Stimulated activated effector memory CD8-positive, alpha-beta T cell treated with anti-CD3 and anti-CD28 coated beads, Interleukin-12 subunit alpha, Interleukin-12 subunit beta, amount 100 ng/mL, for 72 hours (primary cell): ENCODE data around the gene TMC4.
A peak's percentile ranks its signal among the peaks of the same experiment; 100 is the strongest.

ENCODE experiments used
- ATAC-seq: fragments of 150-1000 bp; cut with Tn5 transposase; 2 replicates; pipeline ENCODE4 v1.10.0; 2021
- DNase-seq, 2 donors: peaks; one replicate each; pipeline ENCODE4 v3.0.0; 2021 to 2022; ENCODE audit warnings: low spot score in 2 of 2
- H3K27ac Mint-ChIP-seq: one replicate; pipeline ENCODE4 v1.8.0; 2022; ENCODE audit warnings: mild to moderate bottlenecking, mixed read lengths
- H3K36me3 Mint-ChIP-seq: one replicate; pipeline ENCODE4 v1.8.0; 2022; ENCODE audit warnings: mild to moderate bottlenecking, mixed read lengths
- H3K4me1 Mint-ChIP-seq: one replicate; pipeline ENCODE4 v1.8.0; 2022; ENCODE audit warnings: mixed read lengths
- H3K4me3 Mint-ChIP-seq: one replicate; pipeline ENCODE4 v1.8.0; 2022; ENCODE audit warnings: mild to moderate bottlenecking, mixed read lengths
- H3K9me3 Mint-ChIP-seq: one replicate; pipeline ENCODE4 v1.8.0; 2022; ENCODE audit warnings: mixed read lengths

Gene TMC4

DNA sequence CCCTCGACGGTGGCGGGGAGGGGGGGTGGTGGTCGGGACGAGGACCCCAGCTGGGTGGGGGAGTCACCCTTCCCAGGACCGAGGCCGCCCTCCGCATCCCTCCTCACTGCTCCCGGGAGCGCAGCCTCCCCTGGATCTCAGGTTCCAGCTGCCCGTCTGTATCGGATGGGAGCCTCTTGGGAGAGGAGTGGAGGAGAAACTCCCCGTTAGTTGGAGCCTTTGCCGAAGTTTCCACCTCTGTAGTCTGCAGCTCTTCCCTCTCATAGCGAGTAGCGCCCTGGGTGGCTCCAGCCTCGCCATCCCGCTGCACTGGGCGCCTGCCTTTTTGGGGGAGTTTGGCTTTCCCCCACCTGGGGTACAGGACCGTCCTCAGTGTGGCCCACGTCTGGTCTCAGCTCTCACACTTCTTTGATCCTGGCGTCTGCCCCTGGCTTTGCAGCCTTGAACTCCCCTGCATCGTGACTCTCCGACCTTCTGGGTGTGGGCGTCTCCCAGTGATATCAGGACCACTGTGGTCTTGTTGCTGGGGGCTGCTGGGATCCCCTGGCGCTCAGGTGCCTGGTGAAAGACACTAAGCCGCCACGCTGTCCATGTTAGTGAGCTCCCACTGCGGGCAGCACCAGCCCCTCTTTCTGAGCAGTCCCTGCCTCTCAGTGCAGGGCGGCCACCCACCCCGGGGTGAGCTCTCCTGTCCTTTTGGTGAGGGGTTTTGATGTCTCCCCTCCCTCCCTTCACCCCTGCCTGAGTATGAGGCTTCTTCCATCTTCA lies 34.3 kb downstream of the TMC4 start:
- ATAC-seq: no peak
- peak; percentile 17 to 69 for DNase-seq
- peaks cover 57% of the 10 kb centered on the region for H3K4me1 Mint-ChIP-seq
- no peaks in the 10 kb centered on the region for H3K9me3 Mint-ChIP-seq
- peak overlapping the region; percentile 99 for H3K27ac Mint-ChIP-seq
- H3K4me3 Mint-ChIP-seq: peak overlapping the region; percentile 98
- peaks cover 50% of the 10 kb centered on the region for H3K36me3 Mint-ChIP-seq

DNA sequence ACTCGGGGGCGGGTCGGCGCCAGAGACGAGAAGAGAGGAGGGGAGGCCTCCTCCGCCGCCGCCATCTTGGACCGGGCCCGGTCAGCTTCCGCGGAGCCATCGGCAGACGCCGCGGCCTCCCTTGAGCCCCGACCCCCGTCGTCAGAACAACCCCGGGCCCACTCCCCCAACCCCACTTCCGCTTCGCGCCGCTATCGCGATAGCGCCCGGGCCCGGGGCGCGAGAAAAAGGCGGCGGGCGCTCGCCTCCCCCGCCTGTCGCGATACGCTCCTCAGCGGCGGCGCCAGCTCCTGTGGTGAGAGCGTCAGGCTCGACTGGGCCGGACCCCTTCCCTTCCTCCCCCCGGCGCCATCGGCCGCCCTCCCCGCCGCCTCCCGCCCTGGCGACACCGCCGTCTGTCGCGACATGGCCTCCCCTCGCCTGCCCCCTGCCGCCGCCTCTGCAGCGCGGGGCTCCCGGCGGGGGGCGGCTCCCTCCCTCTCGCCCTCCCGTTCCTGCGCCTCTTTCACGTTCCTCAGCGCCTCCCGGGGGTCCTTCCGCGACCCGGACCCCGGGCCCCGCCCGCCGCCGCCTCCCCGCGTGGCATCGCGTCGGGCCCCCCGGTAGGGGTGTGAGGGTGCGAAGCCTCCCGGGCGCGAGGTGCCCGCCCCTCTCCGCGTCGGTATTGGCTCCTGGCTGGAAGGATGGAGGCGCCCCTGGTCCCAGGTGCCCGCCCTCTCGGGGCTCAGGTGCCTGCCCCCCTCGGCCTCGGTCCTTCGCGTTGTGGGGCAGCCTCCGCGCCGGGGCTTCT lies 35.1 kb downstream of the TMC4 start, which contains the start of gene CNOT3:
CNOT3 (plus strand) TSS at position 64 of the 790 bp plus-strand sequence. CDS start 5,217 bp downstream, outside the sequence.
- peak within 1 kb of the TSS; percentile 99 for H3K27ac Mint-ChIP-seq
- no peak for ATAC-seq
- H3K4me1 Mint-ChIP-seq: peaks cover 52% of the 10 kb centered on the region
- DNase-seq: peak in 1 of 2 donors; percentile 23
- no peaks in the 10 kb centered on the region for H3K9me3 Mint-ChIP-seq
- peak within 1 kb of the TSS; percentile 98 for H3K4me3 Mint-ChIP-seq
- H3K36me3 Mint-ChIP-seq: peaks cover 42% of the 10 kb centered on the region

DNA sequence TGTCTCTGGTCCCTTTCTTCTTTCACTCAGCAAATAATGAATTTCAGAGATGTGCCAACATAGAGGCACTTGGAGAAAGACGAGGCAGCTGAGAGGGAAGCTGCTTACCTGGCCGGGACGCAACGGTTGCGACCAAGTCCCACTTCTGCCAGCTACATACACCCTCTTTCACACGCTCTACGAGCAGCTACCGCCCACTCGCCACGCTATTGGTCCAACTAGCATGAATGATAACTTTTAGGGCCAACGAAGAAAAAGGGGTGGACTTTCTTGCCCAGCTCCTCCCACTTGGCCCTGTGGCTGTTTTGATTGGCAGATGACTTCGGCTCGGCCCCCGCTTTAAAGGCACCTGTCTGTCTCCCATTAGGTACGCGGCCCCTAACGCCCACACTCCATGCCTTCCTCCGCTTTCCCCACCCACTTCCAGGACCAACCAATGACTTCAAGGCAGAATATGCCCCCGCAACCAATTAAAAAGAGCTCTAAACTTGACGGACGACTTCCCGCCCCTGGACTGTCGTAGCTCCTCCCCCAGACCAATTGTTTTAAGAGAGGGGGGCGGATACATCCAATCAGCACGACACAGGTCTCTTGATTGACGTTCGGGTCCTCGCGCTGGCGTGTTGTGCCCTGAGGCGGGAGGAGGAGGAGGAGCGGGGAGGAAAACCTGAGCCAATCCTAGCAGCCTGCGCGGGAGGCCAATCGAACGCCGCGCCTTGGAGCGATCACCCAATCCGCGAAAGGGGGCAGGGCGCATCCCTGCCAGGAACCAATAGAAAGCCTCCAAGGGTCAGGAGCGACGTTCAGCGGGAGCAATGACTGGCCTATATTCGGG lies 35.9 kb downstream of the TMC4 start:
- peaks cover 34% of the 10 kb centered on the region for H3K36me3 Mint-ChIP-seq
- no peaks in the 10 kb centered on the region for H3K9me3 Mint-ChIP-seq
- peak overlapping the region; percentile 98 for H3K4me3 Mint-ChIP-seq
- ATAC-seq (peak; percentile 89), DNase-seq (peak; percentile 92 to 98)
- H3K27ac Mint-ChIP-seq: peak overlapping the region; percentile 99
- H3K4me1 Mint-ChIP-seq: peaks cover 49% of the 10 kb centered on the region

DNA sequence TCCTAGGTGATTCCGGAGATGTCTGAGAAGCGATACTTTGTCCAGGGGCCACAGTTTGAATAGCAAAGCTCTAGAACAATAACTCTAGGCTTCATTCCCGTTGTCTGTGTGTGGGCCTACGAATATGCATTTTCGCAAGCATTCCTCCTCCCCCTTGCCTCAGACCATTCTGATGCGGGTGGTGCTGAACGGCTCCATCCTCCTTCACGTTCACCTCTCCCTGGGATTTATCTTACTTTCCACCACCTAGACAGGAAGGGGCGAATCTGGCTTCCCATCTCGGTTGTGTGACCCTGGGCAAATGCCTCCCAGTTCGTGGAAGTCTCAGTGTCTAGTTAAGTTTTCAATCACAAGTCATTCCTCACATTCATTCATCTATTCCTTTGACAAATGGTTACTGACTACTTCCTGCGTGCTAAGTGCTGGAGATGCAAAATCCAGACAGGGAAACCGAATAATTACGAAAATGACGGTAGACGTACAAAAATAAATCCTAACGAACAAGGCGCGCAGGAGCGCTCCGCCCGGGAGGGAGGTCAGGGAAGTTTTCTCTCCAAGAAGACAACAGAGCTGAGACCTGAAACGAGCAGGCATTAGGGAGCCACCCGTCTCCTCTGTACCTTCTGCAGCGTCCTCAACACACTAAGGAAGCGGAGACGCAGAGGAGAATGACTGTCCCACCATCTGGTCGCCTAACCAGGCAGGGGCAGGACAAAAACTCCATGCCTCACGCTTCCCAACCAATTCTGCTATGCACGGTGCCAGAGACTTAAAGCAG lies 36.7 kb downstream of the TMC4 start:
- Mint-ChIP-seq H3K27ac (peak overlapping the region; percentile 99), H3K4me1 (peaks cover 43% of the 10 kb centered on the region), H3K4me3 (peak overlapping the region; percentile 98), H3K36me3 (peaks cover 33% of the 10 kb centered on the region), H3K9me3 (no peaks in the 10 kb centered on the region)
- DNase-seq (no peak), ATAC-seq (no peak)

DNA sequence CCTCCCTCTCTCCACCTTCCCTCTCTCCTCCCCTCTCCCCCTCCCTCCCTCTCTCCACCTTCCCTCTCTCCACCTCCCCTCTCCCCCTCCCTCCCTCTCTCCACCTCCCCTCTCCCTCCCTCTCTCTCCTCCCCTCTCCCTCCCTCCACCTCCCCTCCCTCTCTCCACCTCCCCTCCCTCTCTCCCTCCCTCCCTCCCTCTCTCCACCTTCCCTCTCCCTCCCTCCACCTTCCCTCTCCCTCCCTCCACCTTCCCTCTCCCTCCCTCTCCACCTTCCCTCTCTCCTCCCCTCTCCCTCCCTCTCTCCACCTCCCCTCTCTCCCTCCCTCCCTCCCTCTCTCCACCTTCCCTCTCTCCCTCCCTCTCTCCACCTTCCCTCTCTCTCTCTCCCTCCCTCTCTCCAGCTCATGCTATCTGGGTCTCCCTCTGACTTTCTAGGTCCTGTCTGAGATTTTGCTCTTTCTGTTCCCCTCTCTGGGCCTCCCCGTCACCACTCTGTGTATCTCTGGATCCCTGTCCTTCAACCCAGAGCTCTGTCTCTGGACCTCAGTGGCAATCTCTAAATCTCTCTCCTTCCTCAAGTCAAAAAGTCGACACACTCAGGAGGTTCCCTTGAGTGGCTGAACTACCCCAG lies 38.9 kb downstream of the TMC4 start:
- no peaks in the 10 kb centered on the region for H3K9me3 Mint-ChIP-seq
- peaks cover 37% of the 10 kb centered on the region for H3K36me3 Mint-ChIP-seq
- H3K4me3 Mint-ChIP-seq: no peak overlapping the region
- ATAC-seq (no peak), DNase-seq (no peak)
- peaks cover 24% of the 10 kb centered on the region for H3K4me1 Mint-ChIP-seq
- peak overlapping the region; percentile 80 for H3K27ac Mint-ChIP-seq

DNA sequence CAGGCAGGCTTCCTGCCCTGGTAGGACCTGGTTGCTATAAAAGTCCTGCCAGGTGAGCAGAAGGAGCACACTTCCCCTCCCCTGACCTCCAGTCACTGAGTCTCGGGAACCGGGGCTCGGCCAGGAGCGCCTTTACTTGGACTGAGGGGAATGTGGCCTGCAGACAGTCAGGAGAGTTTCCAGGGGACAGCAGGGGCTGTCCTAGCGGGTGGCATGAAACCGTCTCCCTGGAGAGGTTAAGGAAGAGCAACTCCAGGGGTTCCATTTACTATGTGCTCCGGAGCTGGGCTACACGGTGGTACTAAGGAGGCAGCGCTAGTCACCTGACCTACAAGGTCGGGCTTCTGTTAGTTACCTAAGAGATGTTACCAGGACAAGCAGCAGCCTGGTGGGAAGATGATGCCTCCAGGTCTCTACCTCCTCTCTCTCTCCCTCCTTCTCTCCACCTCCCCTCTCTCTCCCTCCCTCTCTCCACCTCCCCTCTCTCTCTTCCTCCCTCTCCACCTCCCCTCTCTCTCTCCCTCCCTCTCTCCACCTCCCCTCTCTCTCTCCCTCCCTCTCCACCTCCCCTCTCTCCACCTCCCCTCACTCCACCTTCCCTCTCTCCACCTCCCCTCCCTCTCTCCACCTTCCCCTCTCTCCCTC lies 39.5 kb downstream of the TMC4 start:
- Mint-ChIP-seq H3K36me3 (peaks cover 37% of the 10 kb centered on the region), H3K27ac (no peak overlapping the region), H3K4me3 (no peak overlapping the region), H3K9me3 (no peaks in the 10 kb centered on the region), H3K4me1 (peaks cover 17% of the 10 kb centered on the region)
- ATAC-seq (no peak), DNase-seq (no peak)

DNA sequence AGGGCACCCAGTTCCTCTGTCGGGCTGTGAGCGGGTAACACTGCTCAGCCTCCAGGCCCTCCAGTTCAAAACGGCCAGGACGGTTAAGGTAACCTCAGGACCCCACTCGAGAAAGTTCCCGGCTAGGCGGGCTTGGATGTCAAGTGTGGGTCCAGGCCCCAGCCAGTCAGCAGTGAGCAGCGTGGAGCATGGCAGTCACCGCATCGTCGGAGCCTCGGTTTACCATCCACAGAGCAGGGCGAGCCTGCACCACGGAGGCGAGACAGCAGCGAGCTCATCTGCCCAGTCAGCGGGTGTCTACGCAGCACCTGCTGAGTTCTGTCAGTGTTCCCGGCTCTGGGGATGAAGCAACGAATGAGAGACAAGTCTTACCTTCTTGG lies 43.4 kb downstream of the TMC4 start:
- Mint-ChIP-seq H3K9me3 (no peaks in the 10 kb centered on the region), H3K4me1 (peaks cover 6% of the 10 kb centered on the region), H3K27ac (no peak overlapping the region), H3K4me3 (no peak overlapping the region), H3K36me3 (peaks cover 63% of the 10 kb centered on the region)
- no peak for DNase-seq
- no peak for ATAC-seq

DNA sequence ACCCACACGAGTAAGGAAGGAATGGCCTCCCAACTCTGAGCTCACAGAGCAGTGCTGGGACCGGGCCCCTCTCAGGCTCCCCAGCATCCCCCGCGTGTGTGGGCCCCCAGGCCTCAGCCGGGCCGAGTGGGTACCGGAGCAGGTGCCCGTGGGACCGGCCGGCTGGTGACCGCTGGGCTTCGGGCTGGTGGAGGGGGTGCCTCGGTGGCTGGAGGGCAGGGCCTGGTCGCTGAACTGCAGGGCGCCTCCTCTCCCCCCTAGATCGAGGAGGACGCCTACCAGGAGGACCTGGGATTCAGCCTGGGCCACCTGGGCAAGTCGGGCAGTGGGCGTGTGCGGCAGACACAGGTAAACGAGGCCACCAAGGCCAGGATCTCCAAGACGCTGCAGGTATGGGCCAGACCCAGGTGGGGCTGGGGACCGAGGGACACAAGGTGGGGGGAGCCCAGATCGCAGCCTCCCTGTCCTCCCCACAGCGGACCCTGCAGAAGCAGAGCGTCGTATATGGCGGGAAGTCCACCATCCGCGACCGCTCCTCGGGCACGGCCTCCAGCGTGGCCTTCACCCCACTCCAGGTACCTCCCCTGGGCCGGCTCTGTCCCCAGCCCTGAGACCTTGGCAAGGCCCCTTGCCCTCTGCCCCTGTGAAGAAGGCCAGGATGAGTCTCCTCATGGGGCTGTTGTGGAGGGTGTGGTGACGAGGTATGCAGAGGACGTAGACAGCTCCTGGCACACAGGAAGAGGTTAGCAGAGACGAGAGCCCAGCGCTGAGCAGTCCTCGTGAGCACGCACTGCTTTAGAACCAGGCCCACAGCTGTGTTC lies 44.0 kb downstream of the TMC4 start:
- no peaks in the 10 kb centered on the region for H3K4me1 Mint-ChIP-seq
- DNase-seq (no peak), ATAC-seq (no peak)
- H3K9me3 Mint-ChIP-seq: no peaks in the 10 kb centered on the region
- H3K27ac Mint-ChIP-seq: no peak overlapping the region
- H3K4me3 Mint-ChIP-seq: no peak overlapping the region
- peaks cover 66% of the 10 kb centered on the region for H3K36me3 Mint-ChIP-seq

DNA sequence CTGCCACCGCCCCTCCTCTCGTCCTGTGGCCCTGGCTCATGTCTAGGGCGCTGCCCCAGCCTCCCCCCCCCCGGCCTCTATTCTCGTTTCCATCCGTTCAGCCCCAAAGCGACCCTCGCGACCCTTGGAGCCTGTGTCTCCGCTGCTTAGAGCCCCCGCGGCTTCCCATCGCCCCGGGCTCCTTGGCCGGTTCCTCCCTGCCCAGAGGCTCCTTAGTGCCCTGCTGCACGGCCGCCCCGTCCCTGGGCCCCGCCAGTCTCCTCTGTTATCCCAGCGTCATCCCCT lies 44.6 kb downstream of the TMC4 start:
- DNase-seq (no peak), ATAC-seq (no peak)
- peaks cover 73% of the 10 kb centered on the region for H3K36me3 Mint-ChIP-seq
- H3K4me3 Mint-ChIP-seq: no peak overlapping the region
- no peak overlapping the region for H3K27ac Mint-ChIP-seq
- no peaks in the 10 kb centered on the region for H3K9me3 Mint-ChIP-seq
- no peaks in the 10 kb centered on the region for H3K4me1 Mint-ChIP-seq

DNA sequence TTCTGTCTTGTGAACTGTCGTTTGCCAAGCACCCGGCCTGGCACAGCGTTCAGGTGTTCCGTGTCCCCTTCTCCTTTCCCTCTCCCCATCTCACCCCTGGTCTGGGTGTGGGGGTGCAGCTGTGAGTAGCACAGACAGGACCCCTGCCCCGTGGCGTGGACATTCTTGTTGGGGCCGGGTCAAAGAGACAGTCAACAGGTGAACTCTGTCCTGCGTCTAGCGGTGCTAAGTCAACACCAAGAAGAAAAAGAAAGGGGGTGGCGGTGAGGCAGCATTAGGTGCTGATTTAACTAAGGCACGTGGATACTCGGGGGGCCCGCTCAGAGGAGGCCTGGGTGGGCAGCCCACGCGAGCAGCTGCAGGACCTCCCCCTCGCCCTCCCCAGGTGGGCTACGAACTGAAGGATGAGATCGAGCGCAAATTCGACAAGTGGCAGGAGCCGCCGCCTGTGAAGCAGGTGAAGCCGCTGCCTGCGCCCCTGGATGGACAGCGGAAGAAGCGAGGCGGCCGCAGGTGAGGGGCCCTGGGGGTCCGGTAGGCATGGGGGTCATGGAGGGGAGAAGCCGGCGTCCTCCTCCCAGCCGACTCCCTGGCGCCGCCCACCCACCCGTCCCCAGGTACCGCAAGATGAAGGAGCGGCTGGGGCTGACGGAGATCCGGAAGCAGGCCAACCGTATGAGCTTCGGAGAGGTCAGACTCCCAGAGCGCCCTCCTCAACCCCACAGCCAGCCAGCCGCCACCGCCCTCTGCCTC lies 45.1 kb downstream of the TMC4 start:
- H3K27ac Mint-ChIP-seq: no peak overlapping the region
- no peaks in the 10 kb centered on the region for H3K4me1 Mint-ChIP-seq
- ATAC-seq (no peak), DNase-seq (no peak)
- H3K9me3 Mint-ChIP-seq: no peaks in the 10 kb centered on the region
- no peak overlapping the region for H3K4me3 Mint-ChIP-seq
- H3K36me3 Mint-ChIP-seq: peaks cover 78% of the 10 kb centered on the region

DNA sequence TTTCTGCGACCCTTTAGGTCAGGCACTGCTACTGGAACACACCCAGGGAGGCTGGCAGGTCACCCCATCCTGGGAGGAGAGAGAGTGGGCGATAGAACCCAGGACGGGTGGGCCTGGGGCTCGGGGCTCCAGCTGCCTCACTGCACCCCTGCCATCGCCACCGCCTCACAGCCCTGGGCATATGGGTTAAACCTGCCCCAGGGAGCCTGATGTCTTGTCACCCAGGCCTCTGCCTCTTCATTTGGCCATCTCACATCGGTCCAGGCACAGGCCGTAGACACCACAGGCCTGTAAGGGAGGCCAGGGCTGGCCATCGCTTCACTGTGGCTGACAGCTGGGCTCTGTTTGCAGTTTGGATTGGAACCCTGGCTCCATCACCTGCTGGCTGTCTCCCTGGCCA lies 47.2 kb downstream of the TMC4 start:
- no peak overlapping the region for H3K27ac Mint-ChIP-seq

DNA sequence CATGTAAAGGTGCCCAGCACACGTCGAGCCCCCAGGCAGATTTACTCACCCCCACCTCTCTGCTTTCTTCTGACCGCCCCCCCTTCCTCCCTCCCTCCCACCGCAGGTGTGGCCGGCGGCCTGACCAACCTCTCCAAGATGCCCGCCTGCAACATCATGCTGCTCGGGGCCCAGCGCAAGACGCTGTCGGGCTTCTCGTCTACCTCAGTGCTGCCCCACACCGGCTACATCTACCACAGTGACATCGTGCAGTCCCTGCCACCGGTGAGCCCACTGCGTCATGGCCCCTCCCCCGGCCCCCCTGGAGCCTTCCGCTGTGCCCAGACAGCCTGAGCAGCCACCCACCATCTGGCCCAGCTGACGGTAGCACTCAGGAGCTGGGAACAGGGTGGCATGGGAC lies 48.6 kb downstream of the TMC4 start:
- DNase-seq (no peak), ATAC-seq (no peak)
- H3K9me3 Mint-ChIP-seq: no peaks in the 10 kb centered on the region
- peaks cover 90% of the 10 kb centered on the region for H3K36me3 Mint-ChIP-seq
- H3K4me1 Mint-ChIP-seq: no peaks in the 10 kb centered on the region
- no peak overlapping the region for H3K4me3 Mint-ChIP-seq
- H3K27ac Mint-ChIP-seq: no peak overlapping the region

More for the DNA sequence above, 47.2 kb downstream of the TMC4 start:
- peaks cover 83% of the 10 kb centered on the region for H3K36me3 Mint-ChIP-seq
- no peak overlapping the region for H3K4me3 Mint-ChIP-seq
- H3K4me1 Mint-ChIP-seq: no peaks in the 10 kb centered on the region
- ATAC-seq (no peak), DNase-seq (no peak)
- no peaks in the 10 kb centered on the region for H3K9me3 Mint-ChIP-seq

DNA sequence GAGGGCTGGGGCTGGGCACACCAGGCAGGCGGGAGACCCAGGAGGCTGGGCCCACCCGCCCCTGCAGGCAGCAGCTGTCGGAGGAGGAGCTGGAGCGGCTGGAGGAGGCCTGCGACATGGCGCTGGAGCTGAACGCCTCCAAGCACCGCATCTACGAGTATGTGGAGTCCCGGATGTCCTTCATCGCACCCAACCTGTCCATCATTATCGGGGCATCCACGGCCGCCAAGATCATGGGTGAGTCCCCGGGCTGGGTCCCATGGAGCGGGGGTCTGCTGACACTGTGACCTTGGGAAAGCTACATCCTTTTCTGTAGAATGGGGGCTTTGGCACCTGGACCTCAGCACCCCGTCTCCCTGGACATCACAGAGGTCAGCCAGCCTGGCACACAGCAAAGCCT lies 49.3 kb downstream of the TMC4 start:
- no peaks in the 10 kb centered on the region for H3K9me3 Mint-ChIP-seq
- no peak for DNase-seq
- no peaks in the 10 kb centered on the region for H3K4me1 Mint-ChIP-seq
- no peak overlapping the region for H3K27ac Mint-ChIP-seq
- H3K36me3 Mint-ChIP-seq: peaks cover 92% of the 10 kb centered on the region
- ATAC-seq: no peak
- no peak overlapping the region for H3K4me3 Mint-ChIP-seq
